ENCODE data around the gene ESPL1. TPM values are rescaled to one million over a fixed set of nuclear protein-coding genes. Genes with fewer than 3 reads are reported as not detected.

ESPL1 gene
- total and polyA plus RNA-seq, 3 donors from 2014 or later: 16.5 to 30.5 (median 24.5) TPM

GRCh38 chr12:53279283-53279869 is 11.3 kb downstream of the ESPL1 start:
- no peaks in the 10 kb centered on the region for H3K4me1 ChIP-seq
- H3K27ac ChIP-seq: no peak overlapping the region
- H3K9me3 ChIP-seq: no peaks in the 10 kb centered on the region
- intact Hi-C loops (cut with DNase I; ENCODE audit: low total_unique reads): loop anchor here (10.0 kb wide), 1 partner anchor 65 kb away; no protein-coding TSS in a partner anchor
- WGBS, 2 donors: 71 to 77% methylated on average over 3 of the region's 3 CpGs
- DNase-seq: no peak
- H3K4me3 ChIP-seq: no peak overlapping the region
- no peak for TF ChIP-seq POLR2A (IDR thresholded peaks at IDR 0.05)
- TF ChIP-seq, protein P1, sequence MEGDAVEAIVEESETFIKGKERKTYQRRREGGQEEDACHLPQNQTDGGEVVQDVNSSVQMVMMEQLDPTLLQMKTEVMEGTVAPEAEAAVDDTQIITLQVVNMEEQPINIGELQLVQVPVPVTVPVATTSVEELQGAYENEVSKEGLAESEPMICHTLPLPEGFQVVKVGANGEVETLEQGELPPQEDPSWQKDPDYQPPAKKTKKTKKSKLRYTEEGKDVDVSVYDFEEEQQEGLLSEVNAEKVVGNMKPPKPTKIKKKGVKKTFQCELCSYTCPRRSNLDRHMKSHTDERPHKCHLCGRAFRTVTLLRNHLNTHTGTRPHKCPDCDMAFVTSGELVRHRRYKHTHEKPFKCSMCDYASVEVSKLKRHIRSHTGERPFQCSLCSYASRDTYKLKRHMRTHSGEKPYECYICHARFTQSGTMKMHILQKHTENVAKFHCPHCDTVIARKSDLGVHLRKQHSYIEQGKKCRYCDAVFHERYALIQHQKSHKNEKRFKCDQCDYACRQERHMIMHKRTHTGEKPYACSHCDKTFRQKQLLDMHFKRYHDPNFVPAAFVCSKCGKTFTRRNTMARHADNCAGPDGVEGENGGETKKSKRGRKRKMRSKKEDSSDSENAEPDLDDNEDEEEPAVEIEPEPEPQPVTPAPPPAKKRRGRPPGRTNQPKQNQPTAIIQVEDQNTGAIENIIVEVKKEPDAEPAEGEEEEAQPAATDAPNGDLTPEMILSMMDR (IDR thresholded peaks at IDR 0.05): no peak
- H3K36me3 ChIP-seq (ENCODE audit: low read depth, missing control alignments): no peaks in the 10 kb centered on the region
- no peaks in the 10 kb centered on the region for H3K27me3 ChIP-seq

DNA sequence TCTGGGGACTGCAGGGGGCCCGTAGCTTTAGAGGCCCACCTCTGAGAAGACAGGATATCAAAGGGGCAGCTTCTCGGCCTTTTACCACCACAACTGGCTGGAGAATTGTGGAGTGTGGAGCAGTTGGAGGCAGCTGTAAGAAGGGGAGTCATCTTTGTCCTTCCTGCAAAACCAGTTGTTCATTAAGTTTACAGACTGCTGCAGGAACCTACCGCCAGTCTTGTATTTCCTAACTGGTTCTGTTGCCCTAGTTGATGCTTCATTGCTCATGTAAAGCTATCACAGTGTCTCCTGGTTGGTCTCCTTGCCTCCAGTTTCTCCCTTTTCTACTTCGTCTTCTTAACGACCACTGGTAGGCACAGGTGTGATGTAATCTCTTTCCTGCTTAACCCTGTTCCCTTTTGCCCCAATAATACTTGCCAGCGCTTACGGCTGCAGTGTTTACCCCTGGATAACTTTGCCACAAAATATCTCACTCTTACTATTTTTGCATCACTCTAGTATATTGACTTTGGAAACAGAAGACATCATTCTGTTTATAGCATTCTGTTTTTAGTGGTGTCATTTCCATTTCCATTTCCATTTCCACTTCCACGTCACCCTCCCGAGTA is 11.9 kb downstream of the ESPL1 start:
- no peaks in the 10 kb centered on the region for H3K27me3 ChIP-seq
- H3K36me3 ChIP-seq (ENCODE audit: low read depth, missing control alignments): no peaks in the 10 kb centered on the region
- no peaks in the 10 kb centered on the region for H3K4me1 ChIP-seq
- no peaks in the 10 kb centered on the region for H3K9me3 ChIP-seq
- no peak for DNase-seq
- WGBS, 2 donors: 92 to 95% methylated on average over 9 of the region's 9 CpGs
- H3K4me3 ChIP-seq: no peak overlapping the region
- TF ChIP-seq, protein P1 (IDR thresholded peaks at IDR 0.05): no peak
- TF ChIP-seq POLR2A (IDR thresholded peaks at IDR 0.05): no peak
- H3K27ac ChIP-seq: no peak overlapping the region
- intact Hi-C loops (cut with DNase I; ENCODE audit: low total_unique reads): loop anchor here (10.0 kb wide), 1 partner anchor 65 kb away; no protein-coding TSS in a partner anchor

- WGBS, 2 donors: 81 to 93% methylated on average over 3 to 9 of the region's 9 CpGs
- intact Hi-C loops (cut with DNase I; ENCODE audit: low total_unique reads): no loop called here
- Histone ChIP-seq H3K4me1 (no peaks in the 10 kb centered on the region), H3K27ac (no peak overlapping the region), H3K9me3 (no peaks in the 10 kb centered on the region), H3K36me3 (ENCODE audit: low read depth, missing control alignments) (no peaks in the 10 kb centered on the region), H3K4me3 (no peak overlapping the region), H3K27me3 (no peaks in the 10 kb centered on the region)
- TF ChIP-seq, protein P1 (IDR thresholded peaks at IDR 0.05): no peak
- TF ChIP-seq POLR2A (IDR thresholded peaks at IDR 0.05): no peak
- DNase-seq: no peak
Measured at GRCh38 chr12:53286448-53286847, 18.3 kb downstream of the ESPL1 start.

DNA sequence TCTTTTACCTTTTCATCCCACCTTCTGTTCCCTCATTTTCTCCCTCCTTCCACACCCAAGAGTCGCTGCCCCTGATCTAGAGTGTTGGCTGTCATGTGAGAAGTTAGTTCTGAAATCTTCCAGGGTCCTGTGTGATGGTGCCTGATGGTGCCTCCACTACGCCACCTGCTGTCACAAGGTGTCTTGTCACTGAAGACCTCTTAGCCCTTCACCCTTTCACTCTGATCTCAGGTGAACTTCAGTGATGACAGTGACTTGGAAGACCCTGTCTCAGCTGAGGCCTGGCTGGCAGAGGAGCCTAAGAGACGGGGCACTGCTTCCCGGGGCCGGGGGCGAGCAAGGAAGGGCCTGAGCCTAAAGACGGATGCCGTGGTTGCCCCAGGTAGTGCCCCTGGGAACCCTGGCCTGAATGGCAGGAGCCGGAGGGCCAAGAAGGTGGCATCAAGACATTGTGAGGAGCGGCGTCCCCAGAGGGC is 19.7 kb downstream of the ESPL1 start:
- Histone ChIP-seq H3K4me3 (no peak overlapping the region), H3K4me1 (no peaks in the 10 kb centered on the region), H3K27me3 (no peaks in the 10 kb centered on the region), H3K36me3 (ENCODE audit: low read depth, missing control alignments) (no peaks in the 10 kb centered on the region), H3K27ac (no peak overlapping the region), H3K9me3 (no peaks in the 10 kb centered on the region)
- intact Hi-C loops (cut with DNase I; ENCODE audit: low total_unique reads): no loop called here
- TF ChIP-seq POLR2A (IDR thresholded peaks at IDR 0.05): no peak
- TF ChIP-seq, protein P1 (IDR thresholded peaks at IDR 0.05): peak; percentile 48 to 65 (median 57)
- WGBS, 2 donors: 82 to 84% methylated on average over 4 to 11 of the region's 11 CpGs
- peak; percentile 78 for DNase-seq
